Iris pigment epithelial cell (primary cell): ENCODE results near the gene BNIP2.

Experiments used
- DNase-seq: peaks from one replicate; pipeline ENCODE4 v3.0.0-alpha.2; 2011; ENCODE audit warnings: low read depth

Gene BNIP2

GRCh38 chr15:59688782-59689625 lies at the start of gene BNIP2:
BNIP2 (minus strand) TSS chr15:59689320; CDS start chr15:59682457, 6,863 bp downstream.
- DNase-seq = peak; percentile 99

GRCh38 chr15:59738676-59739075 lies 49.6 kb upstream of the BNIP2 start:
- DNase-seq = no peak

- DNase-seq = no peak
Observed at GRCh38 chr15:59736181-59736580, 47.1 kb upstream of the BNIP2 start.

GRCh38 chr15:59725151-59725486 lies 36.0 kb upstream of the BNIP2 start:
- DNase-seq = no peak

GRCh38 chr15:59723687-59724346 lies 34.7 kb upstream of the BNIP2 start:
- DNase-seq = no peak

GRCh38 chr15:59722476-59722875 lies 33.4 kb upstream of the BNIP2 start:
- DNase-seq = no peak

- no peak for DNase-seq
Observed at GRCh38 chr15:59722037-59722436, 32.9 kb upstream of the BNIP2 start.

GRCh38 chr15:59721411-59721810 lies 32.3 kb upstream of the BNIP2 start:
- no peak for DNase-seq

- no peak for DNase-seq
Observed at GRCh38 chr15:59713177-59713576, 24.1 kb upstream of the BNIP2 start.

- no peak for DNase-seq
Observed at GRCh38 chr15:59711451-59712243, 22.5 kb upstream of the BNIP2 start.

GRCh38 chr15:59707619-59708018 lies 18.5 kb upstream of the BNIP2 start:
- DNase-seq = no peak

GRCh38 chr15:59703979-59704796 lies 15.1 kb upstream of the BNIP2 start:
- DNase-seq = peak; percentile 56

GRCh38 chr15:59702351-59702750 lies 13.2 kb upstream of the BNIP2 start:
- no peak for DNase-seq

- peak; percentile 41 for DNase-seq
Observed at GRCh38 chr15:59701880-59702279, 12.8 kb upstream of the BNIP2 start.

GRCh38 chr15:59699810-59700431 lies 10.8 kb upstream of the BNIP2 start:
- DNase-seq = peak; percentile 52

GRCh38 chr15:59698065-59698464 lies 8.9 kb upstream of the BNIP2 start:
- DNase-seq = peak; percentile 45

- DNase-seq = no peak
Observed at GRCh38 chr15:59696332-59696731, 7.2 kb upstream of the BNIP2 start.

- no peak for DNase-seq
Observed at GRCh38 chr15:59694779-59695178, 5.7 kb upstream of the BNIP2 start.

- DNase-seq = peak; percentile 53
Observed at GRCh38 chr15:59691194-59691805, 2.2 kb upstream of the BNIP2 start.

GRCh38 chr15:59689626-59690236 lies 611 bp upstream of the BNIP2 start:
- DNase-seq = peak; percentile 73

- peak; percentile 87 for DNase-seq
Observed at GRCh38 chr15:59688423-59688781, 718 bp downstream of the BNIP2 start.
